ENCODE data around the gene ST8SIA6. TPM values are rescaled to one million over a fixed set of nuclear protein-coding genes. Genes with fewer than 3 reads are reported as not detected.
A peak's percentile ranks its signal among the peaks of the same experiment; 100 is the strongest.

Gene ST8SIA6
- total and polyA plus RNA-seq, 9 of the 15 experiments (the other 6 are each of a cell fraction or from before 2014, with no cell fraction given): 0.69 to 6.7 (median 5.0) TPM

- TF ChIP-seq ATF3 (IDR thresholded peaks at IDR 0.05) (0 out of 2 replicates have a peak, but pooled peaks have one; percentile 6), ATF3 (CRISPR knock-in tag; conservative IDR thresholded peaks at IDR 0.05) (no peak), KLF16 (IDR thresholded peaks at IDR 0.05) (peak; percentile 66; the same call in 1 of the 2 replicates), HMBOX1 (IDR thresholded peaks at IDR 0.05) (peak; percentile 77), ZNF24 (IDR thresholded peaks at IDR 0.05) (peak; percentile 29; the same call in 1 of the 2 replicates), KDM5B (IDR thresholded peaks at IDR 0.05; ENCODE audit: insufficient replicate concordance, low read depth, low read length) (peak; percentile 61), DMBX1 (CRISPR knock-in tag; IDR thresholded peaks at IDR 0.05; ENCODE audit: borderline replicate concordance) (peak; percentile 97), ZNF644 (tag; IDR thresholded peaks at IDR 0.05; ENCODE audit: low read depth) (peak; percentile 91), ZNF780A (CRISPR knock-in tag; IDR thresholded peaks at IDR 0.05) (no peak), SMAD1 (IDR thresholded peaks at IDR 0.05; ENCODE audit: low read depth, low read length, partially characterized antibody) (no peak), ARID3A (IDR thresholded peaks at IDR 0.05; ENCODE audit: borderline replicate concordance, low read depth, low read length) (peak; percentile 97), BHLHE40 (IDR thresholded peaks at IDR 0.05; ENCODE audit: low read length) (peak; percentile 25; the same call in 1 of the 2 replicates), NCOA6 (IDR thresholded peaks at IDR 0.05) (no peak), ZNF75A (CRISPR knock-in tag; IDR thresholded peaks at IDR 0.05) (no peak), RBBP5 (IDR thresholded peaks at IDR 0.05; ENCODE audit: borderline replicate concordance, insufficient read depth, low read length, poor library complexity, severe bottlenecking) (peak; percentile 49), ZEB2 (IDR thresholded peaks at IDR 0.05) (peak; percentile 92), HDGF (IDR thresholded peaks at IDR 0.05) (peak; percentile 95), ARID4B (CRISPR knock-in tag; IDR thresholded peaks at IDR 0.05) (no peak), HNRNPUL1 (IDR thresholded peaks at IDR 0.05; ENCODE audit: low read length) (no peak), KAT2B (IDR thresholded peaks at IDR 0.05; ENCODE audit: low read depth, low read length) (no peak), SETDB1 (IDR thresholded peaks at IDR 0.05; ENCODE audit: low read length) (no peak), CREM (IDR thresholded peaks at IDR 0.05; ENCODE audit: low read depth) (peak; percentile 81)
Measured at GRCh38 chr10:17428351-17429097, 25.9 kb downstream of the ST8SIA6 start (continued).

All from K562 (cell line).